Activated CD4-positive, alpha-beta T cell treated with anti-CD3 and anti-CD28 coated beads, Interleukin-2, Interleukin-4, amounts not matched to agents 100 ng/mL and 50 ng/mL, durations not matched to agents 16 hours and 8 hours (primary cell): ENCODE data around the gene GRK3.

Experiments
- DNase-seq: peaks from one replicate; pipeline ENCODE4 v3.0.0-alpha.2; 2020; ENCODE audit warnings: low spot score

GRK3 gene

DNA sequence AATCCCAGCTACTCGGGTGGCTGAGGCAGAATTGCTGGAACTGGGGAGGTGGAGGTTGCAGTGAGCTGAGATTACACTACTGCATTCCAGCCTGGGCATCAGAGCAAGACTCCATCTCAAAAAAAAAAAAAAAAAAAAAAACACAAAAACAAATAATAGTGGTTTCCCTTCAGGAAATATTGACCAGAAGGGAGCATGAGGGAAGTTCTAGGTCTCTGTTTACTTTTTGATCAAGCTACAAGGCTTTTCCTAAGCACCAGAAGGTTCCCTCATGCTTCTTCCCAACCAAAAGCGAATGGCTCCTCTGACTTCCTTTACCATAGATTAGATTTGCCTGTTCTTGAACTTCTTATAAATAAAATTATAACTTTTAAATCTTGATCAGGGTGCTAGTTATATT lies 195.8 kb downstream of the GRK3 start:
- DNase-seq: no peak

DNA sequence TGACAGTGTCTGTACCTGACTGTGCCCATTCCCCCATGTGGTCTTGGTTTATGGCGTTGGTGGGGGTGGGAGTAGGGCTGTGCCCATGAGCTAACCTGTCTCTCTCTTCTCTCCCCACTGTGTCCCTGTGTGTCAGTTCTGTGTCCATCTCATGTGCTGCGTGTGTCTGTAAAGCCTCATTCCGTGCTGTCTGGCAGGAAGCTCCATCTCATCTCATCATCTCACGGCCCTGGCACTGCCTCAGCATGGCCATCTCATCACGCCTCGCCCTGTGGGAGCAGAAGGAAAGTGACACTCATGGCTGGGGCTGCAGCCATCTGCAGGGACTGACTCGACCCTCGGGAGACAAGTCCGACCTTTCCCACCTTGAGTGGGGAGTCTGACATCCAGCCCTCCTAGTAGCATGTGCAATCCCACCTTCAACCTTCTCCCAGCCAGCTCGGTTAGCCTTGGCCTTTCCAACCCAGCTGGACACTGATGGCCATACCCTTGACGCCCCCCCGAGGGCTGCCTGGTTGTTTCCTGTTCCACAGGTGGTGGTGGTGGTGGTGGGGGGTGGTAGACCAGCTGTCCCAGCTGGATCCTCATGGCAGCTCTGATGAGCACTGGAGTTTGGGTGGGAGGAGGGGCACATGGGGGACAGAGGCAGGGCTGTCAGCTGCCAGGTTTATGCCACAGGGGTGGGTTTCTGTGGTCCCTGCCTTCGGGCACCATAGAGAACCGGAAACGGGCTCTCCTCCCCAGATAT lies 196.5 kb downstream of the GRK3 start:
- DNase-seq: no peak

DNA sequence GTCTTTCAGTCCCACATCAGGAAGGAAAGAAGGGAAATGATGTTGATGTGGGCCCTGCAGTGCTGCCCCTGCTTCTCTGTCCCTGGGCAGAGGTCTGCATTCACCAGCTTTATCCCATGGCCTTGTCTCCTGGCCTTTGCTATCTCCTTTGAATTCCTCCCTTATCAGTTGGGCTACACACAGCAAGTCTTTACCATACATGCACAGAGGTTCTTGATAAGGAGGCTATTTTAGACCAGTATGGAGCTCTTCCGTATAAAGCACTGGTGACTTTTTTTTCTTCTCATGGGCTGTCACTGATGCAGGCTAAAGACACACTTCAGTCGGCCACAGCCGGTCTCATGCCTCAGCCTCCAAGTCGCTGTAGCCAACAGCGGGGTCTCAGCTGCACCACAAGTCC lies 197.7 kb downstream of the GRK3 start:
- no peak for DNase-seq

DNA sequence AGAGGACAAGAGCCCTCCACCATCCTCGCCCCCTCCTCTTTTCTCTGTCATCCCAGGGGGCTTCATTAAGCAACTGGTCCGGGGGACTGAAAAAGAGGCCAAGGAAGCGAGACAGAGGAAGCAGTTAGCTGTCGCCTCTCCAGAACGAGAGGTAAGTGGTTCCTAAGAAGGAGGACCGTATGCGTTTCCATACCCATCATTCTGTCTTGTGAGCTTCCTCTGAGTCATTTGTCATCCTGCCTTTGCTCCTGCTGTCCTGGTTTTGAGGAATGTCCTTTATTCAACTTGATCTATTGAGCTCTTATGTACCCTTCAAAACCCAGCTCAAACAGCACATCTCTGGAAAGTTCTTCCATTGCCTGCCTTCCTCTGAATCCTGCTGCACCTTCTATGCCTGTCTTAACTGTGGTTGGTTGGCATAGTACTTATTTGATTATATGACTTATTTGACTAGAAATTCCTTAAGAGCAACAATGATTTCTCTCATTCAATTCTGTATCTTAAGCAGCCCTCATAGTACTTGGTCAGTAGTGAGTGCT lies 198.8 kb downstream of the GRK3 start:
- DNase-seq: no peak

DNA sequence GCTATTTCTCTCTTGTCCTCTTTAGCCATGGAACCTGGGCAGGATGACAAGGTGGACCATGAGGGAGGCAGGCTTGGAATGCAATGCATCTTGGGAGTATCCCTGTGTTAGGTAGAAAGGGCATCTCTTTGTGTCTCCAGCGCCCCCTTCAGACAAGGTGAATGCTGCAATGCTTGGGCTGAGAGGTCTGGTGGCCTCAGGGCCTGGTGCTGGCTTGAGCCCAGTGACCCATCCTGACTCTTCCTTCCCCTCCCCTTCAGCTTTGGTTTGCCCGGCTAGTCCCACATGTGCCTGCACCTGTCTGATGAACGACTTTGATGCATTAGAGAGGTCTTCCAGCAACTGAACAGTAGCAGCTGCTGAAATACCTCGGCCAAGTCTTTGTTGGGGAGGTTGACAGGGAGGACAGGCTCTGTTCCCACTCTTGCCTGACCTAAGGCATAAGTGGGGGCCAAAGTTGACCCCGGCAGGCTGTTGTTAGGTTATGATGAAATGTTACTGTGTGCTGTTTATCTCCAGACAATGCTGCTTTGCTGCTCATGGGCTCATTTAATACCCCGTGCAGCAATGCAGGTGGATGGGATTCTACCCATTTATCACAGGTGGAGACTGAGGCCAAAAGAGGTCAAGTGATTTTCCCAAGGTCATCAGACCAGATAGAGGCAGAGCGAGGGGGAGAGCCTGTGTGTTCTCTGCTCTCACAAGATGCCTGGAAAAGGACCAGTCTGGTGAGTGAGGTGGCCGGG lies 200.0 kb downstream of the GRK3 start:
- no peak for DNase-seq

DNA sequence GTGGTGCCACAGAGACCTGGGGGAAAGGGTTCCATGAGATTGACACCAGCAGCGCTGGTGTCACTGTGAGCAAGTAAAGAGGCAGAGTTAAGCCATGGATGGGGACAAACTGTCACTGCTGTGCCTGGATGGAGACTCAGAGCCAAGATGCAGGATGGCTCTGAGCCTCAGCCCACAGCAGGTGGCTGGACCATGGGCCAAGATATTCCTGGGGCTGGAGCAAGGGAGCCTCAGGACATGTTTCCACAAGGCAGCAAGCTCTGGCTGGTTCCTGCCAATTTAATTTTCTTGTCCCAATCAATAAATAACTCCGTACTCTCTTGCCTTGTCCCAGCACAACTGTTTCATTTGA lies 200.5 kb downstream of the GRK3 start:
- no peak for DNase-seq

DNA sequence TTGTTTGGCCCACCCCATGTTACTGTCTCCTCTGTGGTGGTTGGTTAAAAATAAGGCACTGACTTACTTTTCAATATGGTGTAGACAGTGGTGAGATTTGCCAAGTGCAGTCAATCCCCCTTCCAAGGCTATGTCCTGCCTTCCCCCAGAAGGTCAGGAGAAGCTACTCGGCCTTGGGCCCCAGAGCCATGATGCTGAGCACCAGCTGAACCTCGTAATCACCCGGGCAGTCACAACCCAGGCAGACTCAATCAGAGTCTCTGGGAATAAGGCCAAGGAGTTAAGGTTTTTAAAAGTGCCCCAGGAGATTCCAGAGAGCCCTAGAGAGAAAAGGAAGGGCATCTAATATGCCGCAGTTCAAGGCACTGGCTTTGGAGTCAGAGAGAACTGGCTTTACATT lies 201.3 kb downstream of the GRK3 start:
- DNase-seq: no peak

DNA sequence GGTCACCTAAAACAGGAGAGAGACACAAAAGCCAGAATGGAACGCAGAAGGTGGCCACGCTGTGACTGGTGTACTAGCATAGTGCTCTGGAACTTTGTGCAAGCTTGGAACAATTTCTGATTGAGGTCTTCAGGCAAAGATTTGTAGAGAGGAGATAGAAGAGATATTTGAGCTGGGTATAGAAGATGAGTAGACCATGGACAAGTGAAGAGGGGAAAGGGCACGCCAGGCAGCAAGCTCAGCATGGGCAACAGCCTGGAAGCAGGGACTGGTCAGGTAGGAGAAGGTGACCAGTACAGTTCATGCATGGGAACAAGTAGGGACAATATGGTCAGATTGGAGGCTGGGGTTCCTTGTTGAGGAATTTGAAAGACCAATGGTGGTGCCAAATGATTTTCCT lies 201.9 kb downstream of the GRK3 start:
- no peak for DNase-seq

DNA sequence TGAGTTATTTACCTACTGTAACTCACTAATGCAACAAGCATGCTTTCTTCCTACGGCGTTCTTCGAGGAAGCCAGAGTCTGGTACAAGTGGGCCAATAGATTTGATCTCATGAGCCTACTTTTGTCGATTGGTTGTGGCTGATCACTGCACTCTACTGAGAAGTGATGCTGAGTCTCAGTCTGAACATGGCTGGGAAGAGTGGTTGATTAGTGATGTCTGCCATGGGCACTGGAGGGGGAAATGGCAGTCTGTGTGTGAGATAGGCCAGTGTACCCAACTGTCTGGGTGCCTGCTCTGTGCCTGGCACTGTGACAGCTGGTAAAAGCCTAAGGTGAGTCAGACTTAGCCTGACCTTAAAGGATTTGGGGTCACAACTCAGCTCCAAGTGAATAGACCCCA lies 205.9 kb downstream of the GRK3 start:
- DNase-seq: no peak

DNA sequence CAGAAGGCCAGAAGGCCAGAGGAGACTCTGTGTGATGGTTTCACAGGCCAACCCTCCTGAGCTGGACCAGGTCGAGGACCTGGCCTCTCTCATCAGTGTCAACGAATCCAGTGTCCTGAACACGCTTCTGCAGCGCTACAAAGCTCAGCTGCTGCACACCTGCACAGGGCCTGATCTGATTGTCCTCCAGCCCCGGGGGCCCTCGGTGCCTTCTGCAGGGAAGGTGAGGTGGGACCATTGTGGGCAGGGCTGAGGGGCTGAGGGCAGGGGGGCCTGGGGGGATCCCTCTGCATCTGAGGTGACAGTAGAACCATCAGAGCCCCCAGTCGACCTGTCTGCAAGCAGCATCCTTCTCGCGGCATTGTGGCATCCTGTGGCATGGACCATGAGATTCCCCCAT lies 207.8 kb downstream of the GRK3 start:
- DNase-seq: no peak

DNA sequence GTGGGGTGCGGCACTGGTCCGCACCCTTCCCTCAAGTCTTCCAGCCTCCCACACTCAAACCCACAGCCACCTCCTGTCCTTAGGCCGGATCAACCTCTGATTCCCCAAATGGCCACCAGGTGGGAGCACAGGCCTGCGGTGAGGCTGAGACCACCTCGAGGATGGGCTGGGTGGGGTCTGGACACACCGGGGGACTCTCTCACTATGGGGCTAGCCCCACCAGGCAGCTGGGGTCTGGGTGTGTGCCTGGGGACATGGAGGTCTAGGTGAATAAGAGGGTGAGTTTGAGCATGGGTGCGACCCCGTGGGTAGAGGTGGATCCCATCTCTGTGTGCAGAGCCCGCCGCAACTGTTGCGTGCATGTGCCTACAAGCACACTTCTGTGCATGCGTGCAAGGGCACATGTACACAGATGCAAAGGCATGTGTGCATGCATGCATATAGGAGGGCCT lies 210.1 kb downstream of the GRK3 start:
- no peak for DNase-seq

DNA sequence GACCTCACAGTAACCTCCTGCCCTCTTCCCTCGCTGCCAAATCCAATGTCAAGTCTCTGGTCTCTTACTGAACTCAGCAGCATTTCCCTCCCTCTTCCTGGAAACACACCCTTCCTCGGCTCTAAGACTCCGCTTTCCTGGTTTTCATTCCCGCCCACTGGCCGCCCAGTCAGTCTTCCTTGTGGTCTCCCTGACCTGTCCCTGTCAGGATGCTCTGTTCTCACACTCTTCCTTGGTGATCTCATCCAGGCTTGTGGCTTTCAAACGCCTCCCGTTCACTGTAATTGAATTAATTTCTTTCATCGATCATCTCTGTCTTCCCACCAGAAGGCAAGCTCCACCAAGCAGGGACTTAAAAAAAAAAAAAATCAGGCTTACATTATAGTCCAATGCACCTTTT lies 211.1 kb downstream of the GRK3 start:
- DNase-seq: no peak

DNA sequence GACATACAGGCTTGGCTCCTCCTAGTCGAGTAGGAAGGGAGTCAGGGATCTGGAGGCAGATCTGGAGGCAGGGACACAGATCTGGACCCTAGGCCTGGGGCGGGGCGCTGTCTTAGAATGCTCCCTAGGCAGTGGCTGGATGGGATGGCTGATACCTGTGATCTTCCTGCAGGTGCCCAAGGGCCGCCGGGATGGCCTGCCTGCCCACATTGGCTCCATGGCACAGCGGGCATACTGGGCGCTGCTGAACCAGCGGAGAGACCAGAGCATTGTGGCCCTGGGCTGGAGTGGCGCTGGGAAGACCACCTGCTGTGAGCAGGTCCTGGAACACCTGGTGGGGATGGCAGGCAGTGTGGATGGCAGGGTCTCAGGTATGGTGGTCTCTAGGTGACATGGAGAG lies 212.9 kb downstream of the GRK3 start:
- DNase-seq: no peak

DNA sequence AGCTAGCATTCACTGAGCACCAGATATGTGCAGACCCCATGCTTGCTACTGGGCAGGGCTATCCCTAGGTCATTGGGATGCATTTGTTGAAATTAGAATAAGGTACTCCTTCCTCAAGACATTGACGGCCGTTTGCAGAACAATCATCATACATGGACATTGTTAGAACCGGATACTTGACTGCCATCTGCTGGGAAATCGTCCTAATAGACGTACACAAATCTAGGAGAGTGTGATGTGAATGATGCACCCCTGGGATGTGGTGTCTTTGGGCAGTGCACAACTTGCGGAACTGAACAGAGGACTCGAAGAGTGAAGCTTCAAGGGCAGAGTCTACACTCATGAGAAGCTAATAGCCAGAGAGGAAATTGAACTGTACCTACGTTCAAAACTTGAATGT lies 213.4 kb downstream of the GRK3 start:
- DNase-seq: peak; percentile 50
